Coronary artery (tissue), 2 donors: ENCODE data around the gene BRPF1.

Experiments
- DNase-seq: peaks from one replicate; pipeline ENCODE4 v3.0.0-alpha.2; 2017; ENCODE audit warnings: low spot score
- H3K27ac ChIP-seq, 2 donors: fragments of 200-600 bp; sonication (generic); one replicate each; pipeline ENCODE4 v1.5.1; 2016 to 2019
- H3K4me3 ChIP-seq: fragments of 200-600 bp; sonication (generic); 2 replicates; pipeline ENCODE4 v1.5.1; 2016; ENCODE audit warnings: mild to moderate bottlenecking, moderate library complexity
- CTCF ChIP-seq: fragments of 200-600 bp; sonication (generic); IDR thresholded peaks from one replicate; pipeline ENCODE4 v1.5.1; 2019; ENCODE audit warnings: antibody characterized with exemption

The BRPF1 gene

GRCh38 chr3:9793161-9793781 lies 61.7 kb downstream of the BRPF1 start:
- DNase-seq = no peak
- H3K27ac ChIP-seq = peak overlapping the region; percentile 96 to 99
- H3K4me3 ChIP-seq = peak overlapping the region; percentile 99
- no peak for TF ChIP-seq CTCF

DNA sequence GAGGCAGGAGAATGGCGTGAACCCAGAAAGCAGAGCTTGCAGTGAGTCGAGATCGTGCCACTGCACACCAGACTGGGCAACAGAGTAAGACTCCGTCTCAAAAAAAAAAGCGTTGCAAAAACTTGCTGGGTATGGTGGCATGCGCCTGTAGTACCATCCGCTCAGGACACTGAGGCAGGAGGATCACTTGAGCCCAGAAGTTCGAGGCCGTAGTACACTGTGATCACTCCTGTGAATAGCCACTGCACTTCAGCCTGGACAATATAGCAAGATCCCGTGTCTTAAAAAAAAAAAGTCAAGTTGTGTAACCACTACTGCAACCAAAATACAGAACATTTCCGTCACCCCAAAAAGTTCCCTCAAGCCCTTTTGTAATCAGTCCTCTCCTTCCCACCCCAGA lies 62.9 kb downstream of the BRPF1 start:
- Histone ChIP-seq H3K4me3 (peak overlapping the region; percentile 99), H3K27ac (no peak overlapping the region)
- TF ChIP-seq CTCF = no peak
- no peak for DNase-seq

DNA sequence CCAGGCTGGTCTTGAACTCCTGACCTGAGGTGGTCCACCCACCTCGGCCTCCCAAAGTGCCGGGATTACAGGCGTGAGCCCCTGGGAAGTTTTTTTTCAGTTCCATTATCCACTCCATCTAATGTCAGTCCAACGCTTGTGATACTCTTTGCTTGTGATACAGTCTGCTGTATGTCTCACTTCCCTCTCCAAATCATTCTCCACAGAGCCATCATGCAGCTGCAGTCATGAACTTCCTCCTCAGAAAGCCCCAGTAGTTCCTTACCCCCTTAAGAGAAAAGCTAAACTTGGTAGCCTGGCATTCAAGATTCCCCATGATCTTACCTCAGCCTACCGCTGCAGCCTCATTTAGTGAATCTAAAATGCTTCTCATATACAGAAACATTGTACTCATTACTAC lies 63.7 kb downstream of the BRPF1 start:
- no peak for TF ChIP-seq CTCF
- Histone ChIP-seq H3K27ac (no peak overlapping the region), H3K4me3 (no peak overlapping the region)
- no peak for DNase-seq

- Histone ChIP-seq H3K4me3 (no peak overlapping the region), H3K27ac (no peak overlapping the region)
- no peak for TF ChIP-seq CTCF
- no peak for DNase-seq
Measured at GRCh38 chr3:9797196-9797945, 65.8 kb downstream of the BRPF1 start.
